ENCODE measurements around the gene TMTC1.
A peak's percentile ranks its signal among the peaks of the same experiment; 100 is the strongest.
"Not testable (repeated sequence)": the region's sequence is repeated elsewhere in the genome, so short reads cannot be mapped to it uniquely, and the experiment has no call there.

Gene TMTC1

DNA sequence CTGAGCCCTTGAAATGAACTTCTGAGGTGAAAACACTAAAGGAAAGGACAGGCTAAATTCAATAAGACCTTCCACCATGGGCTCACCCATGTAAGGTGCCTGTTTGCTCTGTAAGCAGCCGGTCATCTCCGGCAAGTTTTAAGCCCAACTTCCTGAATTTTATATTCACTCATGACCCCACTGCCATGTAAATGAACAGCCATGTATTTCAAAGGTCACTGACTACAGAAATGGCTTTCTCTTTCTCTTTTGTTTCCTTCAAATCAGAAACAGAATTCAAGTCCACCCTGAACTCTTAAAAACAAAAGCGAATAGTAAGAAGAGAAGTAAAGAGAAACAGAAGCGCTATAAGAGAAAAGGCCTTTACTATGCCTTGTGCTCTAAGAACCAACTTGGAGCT is 224.5 kb downstream of the TMTC1 start:
- no peak for DNase-seq (ENCODE audit: low spot score)
- TF ChIP-seq CTCF (IDR thresholded peaks at IDR 0.05; ENCODE audit: borderline replicate concordance, control extremely low read depth, extremely low read depth, insufficient read depth, missing control alignments) = no peak
- in situ Hi-C loops (cut with MboI; ENCODE audit: low sequenced_read_pairs, unreplicated experiment) = no loop called here

GRCh38 chr12:29556363-29556762 is 227.4 kb downstream of the TMTC1 start:
- DNase-seq (ENCODE audit: low spot score) = no peak
- in situ Hi-C loops (cut with MboI; ENCODE audit: low sequenced_read_pairs, unreplicated experiment) = no loop called here
- TF ChIP-seq CTCF (IDR thresholded peaks at IDR 0.05; ENCODE audit: borderline replicate concordance, control extremely low read depth, extremely low read depth, insufficient read depth, missing control alignments) = no peak

- DNase-seq (ENCODE audit: low spot score); in situ Hi-C loops (cut with MboI; ENCODE audit: low sequenced_read_pairs, unreplicated experiment): not testable (repeated sequence)
These were observed 228.3 kb downstream of the TMTC1 start for GRCh38 chr12:29555451-29555850.

DNA sequence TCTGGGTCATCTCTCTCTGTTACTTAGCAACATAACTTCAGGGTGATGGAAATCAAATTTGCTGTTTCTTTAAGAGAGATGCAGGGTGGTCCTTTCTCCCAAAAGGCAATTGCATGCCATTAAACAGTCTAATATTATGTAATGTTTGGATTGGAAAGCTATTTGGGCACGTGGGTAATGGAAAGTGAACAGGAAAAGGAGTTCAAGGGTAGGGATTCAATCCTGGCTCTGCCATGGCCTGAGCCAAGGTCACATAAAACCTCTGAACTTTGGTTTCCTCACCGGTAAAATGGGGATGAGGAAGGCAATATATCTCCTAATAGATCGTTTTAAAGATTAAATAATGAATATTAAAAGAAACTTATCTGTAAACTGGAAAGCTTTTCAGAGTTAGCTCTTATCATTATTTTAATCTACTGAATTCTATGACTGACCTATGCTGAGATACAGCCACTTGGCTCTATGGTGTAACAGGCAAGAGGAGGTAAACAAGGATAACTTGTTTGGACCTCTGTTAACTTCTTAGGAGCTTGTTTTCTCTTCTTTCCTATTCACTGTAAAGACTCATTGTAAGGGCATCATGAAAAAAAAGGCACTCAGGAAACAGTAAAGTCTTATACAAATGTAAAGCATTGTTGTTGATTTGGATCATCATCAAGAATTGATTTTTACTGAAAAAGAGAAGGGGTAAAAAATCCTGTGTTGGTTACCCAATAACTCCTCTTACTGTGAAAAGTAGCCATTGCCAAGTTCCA is 230.6 kb downstream of the TMTC1 start:
- in situ Hi-C loops (cut with MboI; ENCODE audit: low sequenced_read_pairs, unreplicated experiment) = no loop called here
- no peak for TF ChIP-seq CTCF (IDR thresholded peaks at IDR 0.05; ENCODE audit: borderline replicate concordance, control extremely low read depth, extremely low read depth, insufficient read depth, missing control alignments)
- DNase-seq (ENCODE audit: low spot score) = no peak

DNA sequence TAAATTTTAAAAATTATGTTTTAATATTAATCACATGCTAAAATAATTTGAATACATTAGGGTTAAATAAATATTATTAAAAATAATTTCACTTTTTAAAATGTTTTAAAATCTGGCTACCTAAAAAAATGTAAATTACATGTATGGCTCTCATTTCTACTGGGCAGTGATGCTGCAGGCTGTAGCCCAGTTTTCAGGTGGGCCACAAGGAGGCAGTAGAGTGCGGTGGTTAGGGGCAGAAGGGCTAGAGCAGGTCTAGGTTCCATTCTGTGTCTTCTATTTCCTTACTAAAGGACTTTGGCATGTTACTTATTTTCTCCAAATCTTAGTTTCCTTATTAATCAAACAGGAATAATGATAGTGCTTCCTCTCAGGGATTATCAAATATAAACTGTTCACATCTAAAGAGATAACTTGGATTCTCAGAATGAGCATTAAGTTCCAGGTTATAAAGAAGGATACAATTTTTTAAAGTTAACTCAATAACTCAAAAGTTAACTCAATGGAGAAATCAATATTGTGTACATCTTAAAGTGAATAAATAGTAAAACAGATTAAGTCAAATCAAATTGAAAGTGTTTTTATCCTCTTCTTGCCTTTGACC is 231.3 kb downstream of the TMTC1 start:
- TF ChIP-seq CTCF (IDR thresholded peaks at IDR 0.05; ENCODE audit: borderline replicate concordance, control extremely low read depth, extremely low read depth, insufficient read depth, missing control alignments) = peak; percentile 77
- peak; percentile 45 for DNase-seq (ENCODE audit: low spot score)
- in situ Hi-C loops (cut with MboI; ENCODE audit: low sequenced_read_pairs, unreplicated experiment) = no loop called here

- no peak for DNase-seq (ENCODE audit: low spot score)
- no peak for TF ChIP-seq CTCF (IDR thresholded peaks at IDR 0.05; ENCODE audit: borderline replicate concordance, control extremely low read depth, extremely low read depth, insufficient read depth, missing control alignments)
- in situ Hi-C loops (cut with MboI; ENCODE audit: low sequenced_read_pairs, unreplicated experiment) = no loop called here
These were observed 231.9 kb downstream of the TMTC1 start for GRCh38 chr12:29551812-29552211.

DNA sequence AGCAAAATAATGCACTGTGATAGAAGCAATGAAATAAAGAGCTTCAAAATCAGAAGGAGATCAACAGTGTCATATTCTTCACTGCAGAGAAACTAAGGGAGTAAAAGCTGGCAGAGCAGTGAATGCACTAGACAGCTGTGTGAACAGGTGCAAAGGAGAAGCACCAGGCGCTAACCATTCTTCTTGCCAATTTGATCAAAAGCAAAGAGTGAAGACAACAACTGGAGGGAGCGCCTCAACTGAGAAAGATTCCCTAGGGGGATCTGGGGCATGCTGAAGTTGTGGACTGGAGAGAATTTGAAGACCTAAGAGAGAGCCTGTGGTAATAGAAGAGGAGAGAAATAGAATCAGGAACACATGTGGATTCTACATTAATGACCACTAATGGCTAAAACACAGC is 235.9 kb downstream of the TMTC1 start:
- in situ Hi-C loops (cut with MboI; ENCODE audit: low sequenced_read_pairs, unreplicated experiment) = no loop called here
- no peak for DNase-seq (ENCODE audit: low spot score)
- TF ChIP-seq CTCF (IDR thresholded peaks at IDR 0.05; ENCODE audit: borderline replicate concordance, control extremely low read depth, extremely low read depth, insufficient read depth, missing control alignments) = no peak
